A549 (cell line): ENCODE data around the gene EYA3.

ENCODE experiments used
- CEBPB ChIP-seq, 2 experiments: fragments of >200 bp in 1 of 2; sonication (Bioruptor Twin) in 1 of 2; formaldehyde crosslinking in 1 of 2; IDR thresholded peaks; 2 replicates each; pipeline ENCODE4 v1.6.1; 2012 to 2016
- GATA3 ChIP-seq: IDR thresholded peaks from 2 replicates; pipeline ENCODE4 v1.6.1; 2012; ENCODE audit warnings: borderline replicate concordance
- JUN ChIP-seq, 2 experiments: fragments of >200 bp; sonication (Bioruptor Twin); formaldehyde crosslinking; IDR thresholded peaks; 2 replicates in 1 of 2; 3 replicates in 1 of 2; pipeline ENCODE4 v1.6.1; 2016 to 2017
- TF ChIP-seq, protein P1 (sequence below): fragments of >200 bp; sonication (Bioruptor Twin); formaldehyde crosslinking; IDR thresholded peaks from 3 replicates; pipeline ENCODE4 v1.5.1; 2016
- TF ChIP-seq, protein P2 (sequence below): fragments of 250-450 bp; sonication (Bioruptor Pico); IDR thresholded peaks from 2 replicates; pipeline ENCODE4 v1.5.0; 2020; ENCODE audit warnings: low read depth, mild to moderate bottlenecking, moderate library complexity
- TF ChIP-seq, protein P3 (sequence below): fragments of 250-450 bp; sonication (Bioruptor Pico); IDR thresholded peaks from 2 replicates; pipeline ENCODE4 v1.5.0; 2021; ENCODE audit warnings: mild to moderate bottlenecking, moderate library complexity, borderline replicate concordance

DNA sequence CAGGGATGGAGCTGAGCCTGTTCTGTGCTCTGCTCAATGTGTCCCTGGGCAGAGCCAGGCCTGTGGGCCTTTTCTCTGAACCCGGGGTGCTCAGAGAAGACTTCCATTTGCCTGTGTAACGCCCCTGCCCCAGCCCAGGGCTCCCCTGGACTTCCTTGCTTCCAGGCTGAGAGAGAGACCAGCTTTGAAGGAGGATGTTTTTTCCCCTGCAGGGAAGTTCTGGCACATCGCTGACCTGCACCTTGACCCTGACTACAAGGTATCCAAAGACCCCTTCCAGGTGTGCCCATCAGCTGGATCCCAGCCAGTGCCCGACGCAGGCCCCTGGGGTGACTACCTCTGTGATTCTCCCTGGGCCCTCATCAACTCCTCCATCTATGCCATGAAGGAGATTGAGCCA is 143.4 kb downstream of the EYA3 start:
- TF ChIP-seq, protein P1, sequence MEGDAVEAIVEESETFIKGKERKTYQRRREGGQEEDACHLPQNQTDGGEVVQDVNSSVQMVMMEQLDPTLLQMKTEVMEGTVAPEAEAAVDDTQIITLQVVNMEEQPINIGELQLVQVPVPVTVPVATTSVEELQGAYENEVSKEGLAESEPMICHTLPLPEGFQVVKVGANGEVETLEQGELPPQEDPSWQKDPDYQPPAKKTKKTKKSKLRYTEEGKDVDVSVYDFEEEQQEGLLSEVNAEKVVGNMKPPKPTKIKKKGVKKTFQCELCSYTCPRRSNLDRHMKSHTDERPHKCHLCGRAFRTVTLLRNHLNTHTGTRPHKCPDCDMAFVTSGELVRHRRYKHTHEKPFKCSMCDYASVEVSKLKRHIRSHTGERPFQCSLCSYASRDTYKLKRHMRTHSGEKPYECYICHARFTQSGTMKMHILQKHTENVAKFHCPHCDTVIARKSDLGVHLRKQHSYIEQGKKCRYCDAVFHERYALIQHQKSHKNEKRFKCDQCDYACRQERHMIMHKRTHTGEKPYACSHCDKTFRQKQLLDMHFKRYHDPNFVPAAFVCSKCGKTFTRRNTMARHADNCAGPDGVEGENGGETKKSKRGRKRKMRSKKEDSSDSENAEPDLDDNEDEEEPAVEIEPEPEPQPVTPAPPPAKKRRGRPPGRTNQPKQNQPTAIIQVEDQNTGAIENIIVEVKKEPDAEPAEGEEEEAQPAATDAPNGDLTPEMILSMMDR: no peak
- TF ChIP-seq, protein P2, sequence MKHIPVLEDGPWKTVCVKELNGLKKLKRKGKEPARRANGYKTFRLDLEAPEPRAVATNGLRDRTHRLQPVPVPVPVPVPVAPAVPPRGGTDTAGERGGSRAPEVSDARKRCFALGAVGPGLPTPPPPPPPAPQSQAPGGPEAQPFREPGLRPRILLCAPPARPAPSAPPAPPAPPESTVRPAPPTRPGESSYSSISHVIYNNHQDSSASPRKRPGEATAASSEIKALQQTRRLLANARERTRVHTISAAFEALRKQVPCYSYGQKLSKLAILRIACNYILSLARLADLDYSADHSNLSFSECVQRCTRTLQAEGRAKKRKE (CRISPR knock-in tag): no peak
- TF ChIP-seq GATA3 (no peak), CEBPB (IDR thresholded peaks at IDR 0.05) (no peak), JUN (IDR thresholded peaks at IDR 0.05) (no peak)
- TF ChIP-seq, protein P3, sequence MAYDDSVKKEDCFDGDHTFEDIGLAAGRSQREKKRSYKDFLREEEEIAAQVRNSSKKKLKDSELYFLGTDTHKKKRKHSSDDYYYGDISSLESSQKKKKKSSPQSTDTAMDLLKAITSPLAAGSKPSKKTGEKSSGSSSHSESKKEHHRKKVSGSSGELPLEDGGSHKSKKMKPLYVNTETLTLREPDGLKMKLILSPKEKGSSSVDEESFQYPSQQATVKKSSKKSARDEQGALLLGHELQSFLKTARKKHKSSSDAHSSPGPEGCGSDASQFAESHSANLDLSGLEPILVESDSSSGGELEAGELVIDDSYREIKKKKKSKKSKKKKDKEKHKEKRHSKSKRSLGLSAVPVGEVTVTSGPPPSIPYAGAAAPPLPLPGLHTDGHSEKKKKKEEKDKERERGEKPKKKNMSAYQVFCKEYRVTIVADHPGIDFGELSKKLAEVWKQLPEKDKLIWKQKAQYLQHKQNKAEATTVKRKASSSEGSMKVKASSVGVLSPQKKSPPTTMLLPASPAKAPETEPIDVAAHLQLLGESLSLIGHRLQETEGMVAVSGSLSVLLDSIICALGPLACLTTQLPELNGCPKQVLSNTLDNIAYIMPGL (CRISPR knock-in tag): no peak
